ENCODE data around the gene TSPAN5.

The TSPAN5 gene

GRCh38 chr4:98558471-98559169, 99.8 kb downstream of the TSPAN5 start:
- peak overlapping the region; percentile 22; the same call in 1 of the 2 replicates for H3K9ac ChIP-seq (ENCODE audit: low read depth, low read length)
- H3K4me3 ChIP-seq (ENCODE audit: low read length): peak overlapping the region; percentile 32
- no peaks in the 10 kb centered on the region for H3K36me3 ChIP-seq (ENCODE audit: insufficient read depth, low read depth, low read length)
- H3K9me3 ChIP-seq (ENCODE audit: insufficient read depth, low read depth, low read length): no peaks in the 10 kb centered on the region
- H3K27me3 ChIP-seq (ENCODE audit: insufficient read depth, low read length): no peaks in the 10 kb centered on the region
- peak overlapping the region; percentile 51 for H3K27ac ChIP-seq (ENCODE audit: low read length)
- H3K4me1 ChIP-seq (ENCODE audit: insufficient read depth, low read length): peaks cover 47% of the 10 kb centered on the region

DNA sequence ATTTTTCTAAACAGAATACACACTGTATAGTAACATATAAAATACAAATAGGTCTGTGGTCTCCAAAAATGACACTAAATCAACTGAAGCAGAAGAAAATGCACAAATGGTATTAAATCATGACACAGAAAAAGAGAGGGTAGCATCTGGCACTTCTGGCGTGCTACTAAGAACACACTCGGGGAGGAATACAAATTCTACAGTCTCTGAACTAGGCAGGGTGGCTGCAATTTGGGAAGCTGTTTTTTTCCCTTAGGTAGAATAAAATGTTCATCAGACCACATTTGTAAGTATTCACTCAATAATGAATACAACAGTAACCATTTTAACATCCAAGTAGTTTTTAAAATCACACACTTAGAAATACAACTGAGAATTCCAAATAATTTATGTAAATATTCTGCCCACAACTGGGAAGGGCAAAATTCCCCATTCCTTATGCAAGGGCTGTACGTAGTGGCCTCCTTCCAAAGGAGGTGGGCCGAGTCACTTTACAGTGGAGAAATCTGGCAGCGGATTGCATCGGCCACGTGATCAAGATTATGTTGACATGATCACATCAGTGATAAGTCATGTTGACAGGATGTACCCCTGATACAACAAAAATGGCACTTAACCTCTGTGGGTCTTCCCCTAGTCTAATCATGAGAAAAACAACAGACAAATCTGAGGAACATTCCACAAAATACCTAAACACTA, 101.1 kb downstream of the TSPAN5 start:
- Histone ChIP-seq H3K9me3 (ENCODE audit: insufficient read depth, low read depth, low read length) (no peaks in the 10 kb centered on the region), H3K4me1 (ENCODE audit: insufficient read depth, low read length) (peaks cover 47% of the 10 kb centered on the region), H3K36me3 (ENCODE audit: insufficient read depth, low read depth, low read length) (no peaks in the 10 kb centered on the region), H3K4me3 (ENCODE audit: low read length) (no peak overlapping the region), H3K27me3 (ENCODE audit: insufficient read depth, low read length) (no peaks in the 10 kb centered on the region), H3K9ac (ENCODE audit: low read depth, low read length) (peak overlapping the region; percentile 44; the same call in 1 of the 2 replicates), H3K27ac (ENCODE audit: low read length) (no peak overlapping the region)

GRCh38 chr4:98556451-98556850, 102.0 kb downstream of the TSPAN5 start:
- no peaks in the 10 kb centered on the region for H3K27me3 ChIP-seq (ENCODE audit: insufficient read depth, low read length)
- H3K9ac ChIP-seq (ENCODE audit: low read depth, low read length): no peak overlapping the region
- no peak overlapping the region for H3K27ac ChIP-seq (ENCODE audit: low read length)
- H3K36me3 ChIP-seq (ENCODE audit: insufficient read depth, low read depth, low read length): no peaks in the 10 kb centered on the region
- no peaks in the 10 kb centered on the region for H3K9me3 ChIP-seq (ENCODE audit: insufficient read depth, low read depth, low read length)
- H3K4me3 ChIP-seq (ENCODE audit: low read length): no peak overlapping the region
- H3K4me1 ChIP-seq (ENCODE audit: insufficient read depth, low read length): peaks cover 47% of the 10 kb centered on the region

- Histone ChIP-seq H3K4me1 (ENCODE audit: insufficient read depth, low read length) (peaks cover 47% of the 10 kb centered on the region), H3K27me3 (ENCODE audit: insufficient read depth, low read length) (no peaks in the 10 kb centered on the region), H3K9ac (ENCODE audit: low read depth, low read length) (no peak overlapping the region), H3K27ac (ENCODE audit: low read length) (no peak overlapping the region), H3K9me3 (ENCODE audit: insufficient read depth, low read depth, low read length) (no peaks in the 10 kb centered on the region), H3K36me3 (ENCODE audit: insufficient read depth, low read depth, low read length) (no peaks in the 10 kb centered on the region), H3K4me3 (ENCODE audit: low read length) (no peak overlapping the region)
Measured at GRCh38 chr4:98555798-98556445, 102.5 kb downstream of the TSPAN5 start.

DNA sequence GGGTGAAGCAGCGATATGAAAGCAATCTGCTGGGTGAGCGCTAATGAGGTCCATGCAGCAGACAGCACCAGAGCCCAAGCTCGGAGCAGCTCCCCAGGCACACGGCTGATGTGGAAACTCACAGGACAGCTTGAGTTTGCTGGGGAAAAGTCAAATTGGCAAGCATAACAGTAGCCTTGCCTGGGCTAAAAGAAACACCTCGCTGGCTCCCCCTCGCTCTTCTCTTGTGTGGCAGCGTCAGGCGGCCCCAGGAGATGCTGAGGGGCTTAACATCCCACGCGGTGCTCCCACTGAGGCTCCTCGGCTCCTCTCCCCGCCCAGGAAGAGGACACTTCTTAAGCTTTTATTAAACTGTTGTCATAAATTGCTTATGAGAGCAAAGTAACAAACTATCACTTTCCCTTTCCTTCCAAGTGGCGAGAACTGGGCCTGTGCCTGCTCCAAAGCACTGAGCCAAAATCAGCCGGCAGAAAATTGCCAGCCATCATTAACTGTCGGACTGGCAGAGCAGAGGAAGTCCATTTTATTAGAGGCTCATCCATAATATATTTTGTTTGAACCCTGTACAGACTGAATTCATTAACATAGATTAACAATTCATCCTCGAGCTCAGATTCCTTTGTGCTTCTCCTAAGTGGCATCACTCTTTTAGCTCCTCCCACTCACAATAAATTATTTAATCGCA, 111.4 kb downstream of the TSPAN5 start:
- no peaks in the 10 kb centered on the region for H3K36me3 ChIP-seq (ENCODE audit: insufficient read depth, low read depth, low read length)
- H3K27ac ChIP-seq (ENCODE audit: low read length): no peak overlapping the region
- H3K27me3 ChIP-seq (ENCODE audit: insufficient read depth, low read length): no peaks in the 10 kb centered on the region
- H3K4me1 ChIP-seq (ENCODE audit: insufficient read depth, low read length): no peaks in the 10 kb centered on the region
- no peak overlapping the region for H3K9ac ChIP-seq (ENCODE audit: low read depth, low read length)
- no peak overlapping the region for H3K4me3 ChIP-seq (ENCODE audit: low read length)
- H3K9me3 ChIP-seq (ENCODE audit: insufficient read depth, low read depth, low read length): no peaks in the 10 kb centered on the region

- no peak overlapping the region for H3K9ac ChIP-seq (ENCODE audit: low read depth, low read length)
- H3K9me3 ChIP-seq (ENCODE audit: insufficient read depth, low read depth, low read length): no peaks in the 10 kb centered on the region
- H3K36me3 ChIP-seq (ENCODE audit: insufficient read depth, low read depth, low read length): no peaks in the 10 kb centered on the region
- H3K27me3 ChIP-seq (ENCODE audit: insufficient read depth, low read length): no peaks in the 10 kb centered on the region
- H3K27ac ChIP-seq (ENCODE audit: low read length): no peak overlapping the region
- H3K4me3 ChIP-seq (ENCODE audit: low read length): no peak overlapping the region
- no peaks in the 10 kb centered on the region for H3K4me1 ChIP-seq (ENCODE audit: insufficient read depth, low read length)
Measured at GRCh38 chr4:98544818-98545414, 113.5 kb downstream of the TSPAN5 start.

- Histone ChIP-seq H3K9ac (ENCODE audit: low read depth, low read length) (no peak overlapping the region), H3K27ac (ENCODE audit: low read length) (no peak overlapping the region), H3K4me1 (ENCODE audit: insufficient read depth, low read length) (no peaks in the 10 kb centered on the region), H3K4me3 (ENCODE audit: low read length) (no peak overlapping the region), H3K36me3 (ENCODE audit: insufficient read depth, low read depth, low read length) (no peaks in the 10 kb centered on the region), H3K27me3 (ENCODE audit: insufficient read depth, low read length) (no peaks in the 10 kb centered on the region), H3K9me3 (ENCODE audit: insufficient read depth, low read depth, low read length) (no peaks in the 10 kb centered on the region)
Measured at GRCh38 chr4:98544141-98544817, 114.1 kb downstream of the TSPAN5 start.

GRCh38 chr4:98542011-98542410, 116.4 kb downstream of the TSPAN5 start:
- no peak overlapping the region for H3K4me3 ChIP-seq (ENCODE audit: low read length)
- H3K4me1 ChIP-seq (ENCODE audit: insufficient read depth, low read length): peaks cover under 1% of the 10 kb centered on the region; the same call in 1 of the 2 replicates
- no peaks in the 10 kb centered on the region for H3K27me3 ChIP-seq (ENCODE audit: insufficient read depth, low read length)
- H3K27ac ChIP-seq (ENCODE audit: low read length): no peak overlapping the region
- no peak overlapping the region for H3K9ac ChIP-seq (ENCODE audit: low read depth, low read length)
- H3K36me3 ChIP-seq (ENCODE audit: insufficient read depth, low read depth, low read length): no peaks in the 10 kb centered on the region
- no peaks in the 10 kb centered on the region for H3K9me3 ChIP-seq (ENCODE audit: insufficient read depth, low read depth, low read length)

DNA sequence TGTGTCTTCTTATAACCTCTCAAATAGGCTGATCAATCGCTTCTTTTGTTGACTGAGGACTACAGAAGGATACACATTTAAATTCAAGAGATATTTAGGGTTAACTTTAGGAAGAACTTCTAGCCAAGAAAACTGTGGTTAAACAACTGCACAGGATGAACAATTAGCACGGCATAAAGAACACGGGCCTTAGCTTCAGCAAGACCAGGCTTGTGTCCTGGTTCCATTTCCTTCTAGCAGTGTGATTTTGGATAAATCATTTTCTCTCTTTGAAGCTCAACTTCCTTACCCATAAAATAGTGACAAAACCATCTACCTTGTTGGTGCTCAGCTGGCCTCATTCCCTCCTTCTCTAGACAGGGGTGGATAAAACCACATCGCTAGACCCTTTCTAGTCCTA, 117.6 kb downstream of the TSPAN5 start:
- H3K36me3 ChIP-seq (ENCODE audit: insufficient read depth, low read depth, low read length): no peaks in the 10 kb centered on the region
- H3K27ac ChIP-seq (ENCODE audit: low read length): no peak overlapping the region
- no peaks in the 10 kb centered on the region for H3K9me3 ChIP-seq (ENCODE audit: insufficient read depth, low read depth, low read length)
- H3K27me3 ChIP-seq (ENCODE audit: insufficient read depth, low read length): no peaks in the 10 kb centered on the region
- no peak overlapping the region for H3K4me3 ChIP-seq (ENCODE audit: low read length)
- H3K9ac ChIP-seq (ENCODE audit: low read depth, low read length): no peak overlapping the region
- H3K4me1 ChIP-seq (ENCODE audit: insufficient read depth, low read length): peaks cover 9% of the 10 kb centered on the region; the same call in 1 of the 2 replicates

DNA sequence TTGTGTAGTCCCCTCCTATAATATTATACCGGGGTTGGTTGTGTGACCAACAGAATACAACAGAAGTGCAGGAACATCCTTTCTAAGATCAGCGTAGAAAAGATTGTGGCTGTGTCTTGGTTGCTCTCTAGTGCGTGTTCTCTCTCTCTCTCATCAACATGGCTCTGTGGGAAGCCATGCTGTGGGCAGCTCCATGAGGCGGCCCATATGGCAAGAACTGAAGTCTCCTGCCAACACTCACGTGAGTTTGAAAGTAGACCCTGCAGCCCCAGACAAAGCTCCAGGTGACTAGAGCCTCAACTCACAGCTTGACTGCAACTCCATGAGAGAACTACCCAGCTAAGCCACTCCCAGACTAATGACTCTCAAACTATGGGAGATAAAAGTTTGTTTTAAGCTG, 118.7 kb downstream of the TSPAN5 start:
- H3K9me3 ChIP-seq (ENCODE audit: insufficient read depth, low read depth, low read length): no peaks in the 10 kb centered on the region
- H3K4me1 ChIP-seq (ENCODE audit: insufficient read depth, low read length): peaks cover 9% of the 10 kb centered on the region; the same call in 1 of the 2 replicates
- H3K4me3 ChIP-seq (ENCODE audit: low read length): no peak overlapping the region
- H3K36me3 ChIP-seq (ENCODE audit: insufficient read depth, low read depth, low read length): no peaks in the 10 kb centered on the region
- no peak overlapping the region for H3K27ac ChIP-seq (ENCODE audit: low read length)
- H3K9ac ChIP-seq (ENCODE audit: low read depth, low read length): no peak overlapping the region
- no peaks in the 10 kb centered on the region for H3K27me3 ChIP-seq (ENCODE audit: insufficient read depth, low read length)

- Histone ChIP-seq H3K36me3 (ENCODE audit: insufficient read depth, low read depth, low read length) (no peaks in the 10 kb centered on the region), H3K27ac (ENCODE audit: low read length) (no peak overlapping the region), H3K4me3 (ENCODE audit: low read length) (no peak overlapping the region), H3K9me3 (ENCODE audit: insufficient read depth, low read depth, low read length) (no peaks in the 10 kb centered on the region), H3K4me1 (ENCODE audit: insufficient read depth, low read length) (peaks cover 9% of the 10 kb centered on the region; the same call in 1 of the 2 replicates), H3K27me3 (ENCODE audit: insufficient read depth, low read length) (no peaks in the 10 kb centered on the region), H3K9ac (ENCODE audit: low read depth, low read length) (no peak overlapping the region)
Measured at GRCh38 chr4:98539299-98539698, 119.1 kb downstream of the TSPAN5 start.
